ENCODE measurements around the gene DNAJA3.

Gene DNAJA3

GRCh38 chr16:4501071-4501478, 75.4 kb downstream of the DNAJA3 start:
- no peak overlapping the region for H3K27ac ChIP-seq
- TF ChIP-seq, protein P1, sequence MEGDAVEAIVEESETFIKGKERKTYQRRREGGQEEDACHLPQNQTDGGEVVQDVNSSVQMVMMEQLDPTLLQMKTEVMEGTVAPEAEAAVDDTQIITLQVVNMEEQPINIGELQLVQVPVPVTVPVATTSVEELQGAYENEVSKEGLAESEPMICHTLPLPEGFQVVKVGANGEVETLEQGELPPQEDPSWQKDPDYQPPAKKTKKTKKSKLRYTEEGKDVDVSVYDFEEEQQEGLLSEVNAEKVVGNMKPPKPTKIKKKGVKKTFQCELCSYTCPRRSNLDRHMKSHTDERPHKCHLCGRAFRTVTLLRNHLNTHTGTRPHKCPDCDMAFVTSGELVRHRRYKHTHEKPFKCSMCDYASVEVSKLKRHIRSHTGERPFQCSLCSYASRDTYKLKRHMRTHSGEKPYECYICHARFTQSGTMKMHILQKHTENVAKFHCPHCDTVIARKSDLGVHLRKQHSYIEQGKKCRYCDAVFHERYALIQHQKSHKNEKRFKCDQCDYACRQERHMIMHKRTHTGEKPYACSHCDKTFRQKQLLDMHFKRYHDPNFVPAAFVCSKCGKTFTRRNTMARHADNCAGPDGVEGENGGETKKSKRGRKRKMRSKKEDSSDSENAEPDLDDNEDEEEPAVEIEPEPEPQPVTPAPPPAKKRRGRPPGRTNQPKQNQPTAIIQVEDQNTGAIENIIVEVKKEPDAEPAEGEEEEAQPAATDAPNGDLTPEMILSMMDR (conservative IDR thresholded peaks at IDR 0.05; ENCODE audit: low read depth), result no peak
- ChIA-PET POLR2A (ENCODE audit: low non-redundant PET) (no interaction called here), CTCF (interaction anchor here (0.7 to 1.9 kb wide), 3 partner anchors 12 to 32 kb away, joined by 3 to 7 read pairs (median 4); partner anchors contain the start of gene HMOX2)
- no peak for DNase-seq (ENCODE audit: low spot score)

- CTCF ChIA-PET, result interaction anchor here (0.5 to 1.9 kb wide), 12 partner anchors 9 to 343 kb away, joined by 3 to 5 read pairs (median 4); partner anchors contain the start of gene MGRN1
- POLR2A ChIA-PET (ENCODE audit: low non-redundant PET), result no interaction called here
- TF ChIP-seq, protein P1 (conservative IDR thresholded peaks at IDR 0.05; ENCODE audit: low read depth), result no peak
- no peak overlapping the region for H3K27ac ChIP-seq
- no peak for DNase-seq (ENCODE audit: low spot score)
These were observed 79.9 kb downstream of the DNAJA3 start for GRCh38 chr16:4505356-4506147.
